ENCODE results near the gene ANO7. TPM values are rescaled to one million over a fixed set of nuclear protein-coding genes. Genes with fewer than 3 reads are reported as not detected.

The ANO7 gene
- total RNA-seq: 0.43 and 0.64 TPM in 2 replicates

DNA sequence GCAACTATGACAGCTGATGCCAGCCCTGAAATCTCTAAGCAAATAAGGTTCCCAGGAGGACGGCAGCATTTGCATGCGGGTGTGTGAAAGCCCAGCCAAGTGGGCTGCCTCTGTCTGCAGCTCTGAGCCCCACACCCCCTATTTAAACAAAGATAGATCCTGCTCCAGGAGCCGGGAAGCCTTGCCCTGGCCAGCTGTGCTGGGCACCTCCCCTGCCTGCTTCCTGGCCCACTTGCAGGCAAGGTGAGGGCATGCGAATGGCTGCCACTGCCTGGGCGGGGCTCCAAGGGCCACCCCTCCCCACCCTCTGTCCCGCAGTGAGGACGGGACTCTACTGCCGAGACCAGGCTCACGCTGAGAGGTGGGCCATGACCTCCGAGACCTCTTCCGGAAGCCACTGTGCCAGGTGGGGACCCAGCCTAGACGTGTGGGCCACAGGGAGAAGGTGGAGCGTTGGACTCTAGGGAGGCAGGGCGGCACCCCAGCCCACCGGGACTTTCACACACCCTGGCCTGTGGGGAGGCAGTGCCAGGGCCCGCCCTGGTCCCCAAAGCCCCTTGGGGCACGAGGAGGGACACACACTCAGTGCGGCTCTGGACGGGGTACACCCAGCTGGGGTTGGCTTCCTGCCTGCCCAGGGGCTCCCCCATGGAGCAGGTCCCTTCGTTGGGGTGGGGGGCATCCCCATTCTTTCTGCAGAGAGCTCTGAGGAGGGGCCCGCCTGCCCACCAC lies at the start of gene ANO7:
Gene ANO7 (plus strand): TSS at position 317 of the 732 bp plus-strand sequence. CDS start 1,387 bp downstream, outside the sequence.
- no peak within 1 kb of the TSS for H3K4me3 ChIP-seq (ENCODE audit: low read depth, low read length)
- no peak for DNase-seq (ENCODE audit: low read depth)
- TF ChIP-seq, protein P1, sequence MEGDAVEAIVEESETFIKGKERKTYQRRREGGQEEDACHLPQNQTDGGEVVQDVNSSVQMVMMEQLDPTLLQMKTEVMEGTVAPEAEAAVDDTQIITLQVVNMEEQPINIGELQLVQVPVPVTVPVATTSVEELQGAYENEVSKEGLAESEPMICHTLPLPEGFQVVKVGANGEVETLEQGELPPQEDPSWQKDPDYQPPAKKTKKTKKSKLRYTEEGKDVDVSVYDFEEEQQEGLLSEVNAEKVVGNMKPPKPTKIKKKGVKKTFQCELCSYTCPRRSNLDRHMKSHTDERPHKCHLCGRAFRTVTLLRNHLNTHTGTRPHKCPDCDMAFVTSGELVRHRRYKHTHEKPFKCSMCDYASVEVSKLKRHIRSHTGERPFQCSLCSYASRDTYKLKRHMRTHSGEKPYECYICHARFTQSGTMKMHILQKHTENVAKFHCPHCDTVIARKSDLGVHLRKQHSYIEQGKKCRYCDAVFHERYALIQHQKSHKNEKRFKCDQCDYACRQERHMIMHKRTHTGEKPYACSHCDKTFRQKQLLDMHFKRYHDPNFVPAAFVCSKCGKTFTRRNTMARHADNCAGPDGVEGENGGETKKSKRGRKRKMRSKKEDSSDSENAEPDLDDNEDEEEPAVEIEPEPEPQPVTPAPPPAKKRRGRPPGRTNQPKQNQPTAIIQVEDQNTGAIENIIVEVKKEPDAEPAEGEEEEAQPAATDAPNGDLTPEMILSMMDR (IDR thresholded peaks at IDR 0.05; ENCODE audit: insufficient read depth, low read depth, low read length): no peak

GRCh38 chr2:241139531-241140444 lies 48.7 kb upstream of the ANO7 start:
- no peak overlapping the region for H3K4me3 ChIP-seq (ENCODE audit: low read depth, low read length)
- TF ChIP-seq, protein P1 (IDR thresholded peaks at IDR 0.05; ENCODE audit: insufficient read depth, low read depth, low read length): no peak
- DNase-seq (ENCODE audit: low read depth): no peak

- DNase-seq (ENCODE audit: low read depth): no peak
- H3K4me3 ChIP-seq (ENCODE audit: low read depth, low read length): no peak overlapping the region
- TF ChIP-seq, protein P1 (IDR thresholded peaks at IDR 0.05; ENCODE audit: insufficient read depth, low read depth, low read length): no peak
These were observed 48.0 kb upstream of the ANO7 start for GRCh38 chr2:241140445-241140840.

DNA sequence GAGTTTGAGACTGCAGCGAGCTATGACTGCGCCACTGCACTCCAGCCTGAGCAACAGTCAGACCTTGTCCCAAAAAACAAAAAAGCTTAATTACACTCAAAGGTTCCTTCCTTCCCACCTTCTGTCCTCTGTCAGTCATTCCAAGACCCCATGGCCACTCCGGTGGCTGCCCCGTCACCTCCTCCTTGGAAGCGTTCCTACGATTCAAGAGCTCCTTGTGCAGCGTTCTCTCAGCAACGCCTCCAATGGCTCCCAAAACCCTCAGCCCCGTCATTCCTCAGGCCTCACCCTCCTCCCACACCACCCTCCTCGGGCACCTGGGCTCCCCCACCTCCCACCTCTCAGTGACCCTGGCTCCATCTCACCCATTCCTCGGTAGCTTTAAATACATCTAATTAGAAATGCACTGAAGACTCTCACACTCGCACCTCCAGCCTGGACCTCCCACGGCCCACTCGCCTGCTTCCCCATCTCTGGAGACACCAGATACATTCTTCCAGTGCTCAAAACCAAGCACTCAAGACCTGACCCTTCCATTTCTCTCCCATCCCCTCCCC lies 47.2 kb upstream of the ANO7 start:
- TF ChIP-seq, protein P1 (IDR thresholded peaks at IDR 0.05; ENCODE audit: insufficient read depth, low read depth, low read length): no peak
- no peak for DNase-seq (ENCODE audit: low read depth)
- no peak overlapping the region for H3K4me3 ChIP-seq (ENCODE audit: low read depth, low read length)

DNA sequence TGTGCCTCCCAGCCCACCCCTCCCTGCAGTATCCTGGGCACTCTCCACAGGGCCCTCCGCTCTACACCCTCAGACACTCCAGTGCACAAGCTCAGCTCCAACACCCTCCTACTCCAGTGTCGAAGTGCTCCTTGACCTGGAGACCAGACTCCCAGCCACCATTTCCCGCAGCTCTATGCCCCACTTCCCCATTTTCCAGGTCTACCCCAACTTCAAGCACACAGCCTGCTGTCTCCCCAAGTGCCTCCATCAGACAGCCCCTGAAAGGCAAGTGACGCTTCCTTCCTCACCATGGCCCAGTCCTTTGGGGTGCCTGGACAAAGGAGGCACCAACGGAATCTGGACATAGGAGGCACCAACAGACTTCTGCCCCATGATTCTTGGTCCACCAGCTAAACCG lies 46.4 kb upstream of the ANO7 start:
- TF ChIP-seq, protein P1 (IDR thresholded peaks at IDR 0.05; ENCODE audit: insufficient read depth, low read depth, low read length): no peak
- H3K4me3 ChIP-seq (ENCODE audit: low read depth, low read length): no peak overlapping the region
- no peak for DNase-seq (ENCODE audit: low read depth)

DNA sequence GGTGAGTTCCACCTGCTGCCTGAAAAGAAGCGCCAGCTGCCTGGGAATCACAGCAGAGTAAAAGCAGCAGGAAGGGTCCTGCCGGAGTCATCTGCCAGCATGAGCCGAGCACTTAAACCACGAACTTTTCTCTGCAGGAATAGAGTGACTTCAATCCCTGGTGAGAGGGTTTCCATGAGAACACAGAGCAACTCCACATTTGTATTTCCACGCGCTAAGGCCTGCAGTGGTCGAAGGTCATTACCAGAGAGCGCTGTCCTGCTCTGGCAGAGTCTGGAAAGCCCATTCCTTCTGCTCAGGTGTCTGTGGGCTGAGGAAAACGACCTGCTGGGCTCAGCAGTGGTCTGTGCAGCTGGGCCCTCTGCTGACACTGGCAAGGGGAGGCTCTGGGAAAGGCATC lies 45.9 kb upstream of the ANO7 start:
- DNase-seq (ENCODE audit: low read depth): no peak
- TF ChIP-seq, protein P1 (IDR thresholded peaks at IDR 0.05; ENCODE audit: insufficient read depth, low read depth, low read length): no peak
- H3K4me3 ChIP-seq (ENCODE audit: low read depth, low read length): no peak overlapping the region
